Measurements from ENCODE around the gene LHX4.

DNA sequence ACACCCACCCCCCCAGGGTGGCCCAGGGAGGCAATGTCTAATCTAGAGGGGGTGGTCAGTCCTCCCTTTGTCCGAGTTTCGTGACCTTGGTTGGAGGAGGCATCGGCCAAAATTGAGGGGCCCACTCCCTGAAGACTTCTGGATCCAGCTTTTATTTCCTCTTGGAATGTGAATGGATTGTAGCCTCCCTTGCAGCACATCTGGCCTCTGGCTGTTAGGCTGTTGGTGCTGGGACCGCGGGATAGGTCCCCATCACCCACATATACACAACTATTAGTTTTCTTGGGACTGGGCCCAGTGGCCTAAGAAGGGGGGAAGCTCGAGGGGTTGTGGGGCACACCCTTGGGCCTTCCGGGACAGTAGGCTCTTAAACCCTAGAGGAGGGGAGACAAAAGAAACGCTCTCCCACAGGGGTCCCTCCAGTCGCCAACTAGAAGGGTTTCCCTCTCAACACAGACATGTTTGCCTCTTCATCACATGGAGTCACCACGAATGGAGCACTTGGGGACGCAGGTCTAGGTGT, 2.5 kb downstream of the LHX4 start:
- TF ChIP-seq POLR2A (IDR thresholded peaks at IDR 0.05) (no peak), POLR2AphosphoS5 (IDR thresholded peaks at IDR 0.05) (no peak)
- TF ChIP-seq, protein P1, sequence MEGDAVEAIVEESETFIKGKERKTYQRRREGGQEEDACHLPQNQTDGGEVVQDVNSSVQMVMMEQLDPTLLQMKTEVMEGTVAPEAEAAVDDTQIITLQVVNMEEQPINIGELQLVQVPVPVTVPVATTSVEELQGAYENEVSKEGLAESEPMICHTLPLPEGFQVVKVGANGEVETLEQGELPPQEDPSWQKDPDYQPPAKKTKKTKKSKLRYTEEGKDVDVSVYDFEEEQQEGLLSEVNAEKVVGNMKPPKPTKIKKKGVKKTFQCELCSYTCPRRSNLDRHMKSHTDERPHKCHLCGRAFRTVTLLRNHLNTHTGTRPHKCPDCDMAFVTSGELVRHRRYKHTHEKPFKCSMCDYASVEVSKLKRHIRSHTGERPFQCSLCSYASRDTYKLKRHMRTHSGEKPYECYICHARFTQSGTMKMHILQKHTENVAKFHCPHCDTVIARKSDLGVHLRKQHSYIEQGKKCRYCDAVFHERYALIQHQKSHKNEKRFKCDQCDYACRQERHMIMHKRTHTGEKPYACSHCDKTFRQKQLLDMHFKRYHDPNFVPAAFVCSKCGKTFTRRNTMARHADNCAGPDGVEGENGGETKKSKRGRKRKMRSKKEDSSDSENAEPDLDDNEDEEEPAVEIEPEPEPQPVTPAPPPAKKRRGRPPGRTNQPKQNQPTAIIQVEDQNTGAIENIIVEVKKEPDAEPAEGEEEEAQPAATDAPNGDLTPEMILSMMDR (IDR thresholded peaks at IDR 0.05 in 8 of 11, conservative IDR thresholded peaks at IDR 0.05 in 3 of 11) = no peak
